Raji (cell line): Measurements from ENCODE around the gene MON1A.

Experiments
- POLR2A ChIP-seq: IDR thresholded peaks from 2 replicates; pipeline ENCODE4 v1.6.1; 2011; ENCODE audit warnings: low read depth, low read length, control low read depth; ENCODE audit not compliant: insufficient read depth

Gene MON1A

DNA sequence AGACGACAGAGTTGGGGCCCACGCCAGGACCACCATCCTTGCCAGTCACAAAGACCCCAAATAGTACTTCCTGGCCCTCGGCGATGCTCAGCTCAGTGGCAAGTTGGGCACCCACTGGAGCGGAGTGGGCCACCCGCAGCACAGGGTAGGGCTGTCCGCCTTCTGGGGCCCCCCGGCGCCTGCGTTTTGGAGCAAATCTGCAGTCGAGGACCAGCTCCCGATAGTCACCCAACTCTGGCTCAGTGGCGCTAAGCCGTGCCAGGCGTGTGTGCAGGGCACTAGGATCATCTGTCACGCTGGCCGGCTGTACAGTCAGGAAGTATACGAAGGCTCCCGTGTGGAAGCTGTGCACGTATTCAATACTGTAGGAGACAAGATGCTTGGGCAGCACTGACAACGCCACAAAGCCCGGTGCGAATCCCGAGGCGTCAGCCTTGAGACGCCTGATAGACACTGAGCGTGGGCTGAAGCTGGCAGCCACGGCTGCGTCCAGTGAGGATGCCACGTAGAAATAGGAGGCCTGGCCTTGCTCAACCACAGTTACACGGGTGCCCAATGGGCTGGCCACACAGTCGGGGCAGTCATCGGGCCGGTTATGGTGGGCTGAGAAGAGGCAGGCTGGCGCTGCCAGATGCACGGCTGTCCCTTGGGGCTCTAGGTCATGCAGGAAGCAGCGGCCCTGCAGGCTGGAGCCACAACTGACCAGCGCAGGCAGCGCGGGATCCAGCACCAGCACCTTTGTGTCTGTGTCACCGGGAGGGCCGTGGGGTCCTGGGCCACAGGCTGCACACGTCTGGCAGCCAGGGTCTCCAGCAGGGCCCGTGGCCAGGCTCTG, 26.9 kb downstream of the MON1A start:
- no peak for TF ChIP-seq POLR2A

DNA sequence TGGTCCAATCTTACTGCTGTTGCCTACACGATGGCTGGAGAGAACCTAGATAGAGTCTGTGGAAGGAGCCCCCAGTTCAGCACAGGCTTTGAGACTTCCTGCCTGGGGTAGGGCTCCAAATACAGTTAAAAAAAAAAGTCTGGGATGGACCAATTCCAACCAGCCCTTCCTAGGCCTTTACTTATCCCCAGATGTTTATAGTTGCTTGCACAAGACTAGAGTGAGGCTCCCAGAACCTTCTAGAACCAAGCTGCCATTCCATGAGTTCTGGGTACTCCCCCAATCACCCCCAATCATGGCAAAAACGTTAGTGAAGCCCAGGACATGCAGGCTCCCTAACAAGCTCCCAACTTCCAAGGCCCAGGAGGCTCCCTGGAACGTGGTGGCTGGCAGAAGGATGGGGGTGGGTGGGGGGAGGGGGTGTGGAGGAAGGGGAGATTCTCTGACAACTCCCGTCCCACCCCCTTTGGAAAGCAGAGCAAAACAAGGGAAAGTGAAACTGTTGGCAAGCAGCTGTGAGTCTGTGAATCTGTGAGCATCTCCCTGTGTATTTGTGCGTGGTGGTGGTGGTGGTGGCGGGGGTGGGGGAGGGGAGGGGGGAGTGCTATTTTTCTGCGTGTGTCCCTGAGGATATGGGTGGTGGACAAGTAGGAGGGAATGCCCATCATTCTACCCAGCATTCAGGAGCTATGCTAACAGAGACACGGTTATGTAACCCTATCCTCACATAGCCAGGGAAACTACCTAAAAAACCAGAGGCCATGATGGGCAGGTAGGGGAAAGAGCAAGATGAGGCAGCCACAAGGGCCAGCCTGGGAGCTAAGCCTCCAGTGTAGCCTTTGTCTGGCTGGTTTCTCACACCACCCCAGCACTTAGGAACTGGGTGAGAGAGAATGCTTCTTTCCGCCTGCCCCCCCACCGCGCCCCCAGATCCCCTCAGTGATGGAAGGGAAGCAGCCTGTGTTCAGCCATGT, 28.0 kb downstream of the MON1A start:
- TF ChIP-seq POLR2A, result no peak

DNA sequence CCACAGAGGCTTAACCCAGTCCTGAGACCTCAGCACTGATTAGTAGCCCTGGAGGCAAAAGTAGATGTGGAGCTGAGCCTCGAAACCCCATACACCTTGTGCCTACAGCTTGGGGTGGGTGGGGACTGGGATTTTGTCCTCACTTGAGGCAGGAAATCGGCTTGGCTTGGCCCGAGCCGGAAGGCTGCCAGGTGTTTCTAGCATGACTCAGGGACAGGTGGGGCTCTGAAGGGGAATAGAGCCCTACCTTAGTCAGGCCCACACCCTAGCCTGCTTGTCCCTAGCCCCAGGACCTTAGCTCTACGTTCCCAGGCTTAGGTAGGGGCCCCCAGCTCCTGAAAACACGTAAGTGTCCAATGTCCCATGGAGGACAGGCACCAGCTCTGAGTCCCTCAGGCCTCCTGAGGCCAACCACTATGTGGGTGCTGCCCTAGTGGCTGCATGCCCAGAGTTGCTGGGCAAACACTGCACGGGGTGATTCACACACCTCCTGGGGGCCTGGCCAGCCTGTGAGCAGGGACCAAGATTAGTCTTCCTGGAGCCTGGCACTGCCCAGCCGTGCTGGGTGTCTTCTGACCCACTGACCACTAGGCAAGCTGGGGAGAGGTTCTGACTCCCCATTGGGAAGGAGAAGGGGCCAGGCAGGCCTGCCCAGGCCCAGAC, 29.0 kb downstream of the MON1A start:
- TF ChIP-seq POLR2A, result no peak

DNA sequence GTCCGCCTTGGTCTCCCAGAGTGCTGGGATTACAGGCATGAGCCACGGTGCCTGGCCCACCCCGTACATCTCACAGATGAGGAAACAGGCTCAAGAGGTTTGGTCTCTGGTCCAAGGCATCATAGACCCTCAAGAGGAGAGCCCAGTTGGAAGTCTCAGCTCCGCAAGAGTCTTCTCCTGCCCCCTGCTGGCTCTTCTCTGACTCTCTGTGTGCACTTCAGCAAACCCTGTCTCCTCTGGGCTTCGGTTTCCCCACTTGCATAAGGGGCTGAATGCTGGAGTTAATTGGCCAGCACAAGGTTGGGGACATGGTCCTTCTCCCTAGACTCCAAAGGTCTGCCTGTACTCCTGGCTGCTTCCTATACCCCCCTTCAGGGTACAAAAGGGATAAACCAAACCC, 29.8 kb downstream of the MON1A start:
- TF ChIP-seq POLR2A, result no peak

DNA sequence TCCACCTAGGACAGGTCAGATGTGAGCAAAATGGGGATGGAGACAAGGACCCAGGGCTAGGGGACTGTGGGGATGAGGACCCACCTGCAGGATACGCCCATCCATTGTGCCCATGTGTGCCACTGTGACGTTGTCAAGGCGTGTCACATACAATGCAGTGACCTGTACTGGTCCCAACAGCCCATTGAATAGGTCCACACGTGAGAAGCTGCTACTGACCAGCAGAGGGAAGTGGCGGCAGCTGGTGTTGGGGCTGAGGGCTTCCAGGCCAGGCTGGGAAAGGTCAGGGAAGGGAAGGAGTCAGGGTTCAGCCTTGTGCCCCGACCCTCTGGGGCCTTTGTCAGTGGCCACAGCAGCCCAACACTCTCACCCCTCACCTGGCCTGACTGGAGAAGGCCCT, 30.6 kb downstream of the MON1A start:
- no peak for TF ChIP-seq POLR2A

DNA sequence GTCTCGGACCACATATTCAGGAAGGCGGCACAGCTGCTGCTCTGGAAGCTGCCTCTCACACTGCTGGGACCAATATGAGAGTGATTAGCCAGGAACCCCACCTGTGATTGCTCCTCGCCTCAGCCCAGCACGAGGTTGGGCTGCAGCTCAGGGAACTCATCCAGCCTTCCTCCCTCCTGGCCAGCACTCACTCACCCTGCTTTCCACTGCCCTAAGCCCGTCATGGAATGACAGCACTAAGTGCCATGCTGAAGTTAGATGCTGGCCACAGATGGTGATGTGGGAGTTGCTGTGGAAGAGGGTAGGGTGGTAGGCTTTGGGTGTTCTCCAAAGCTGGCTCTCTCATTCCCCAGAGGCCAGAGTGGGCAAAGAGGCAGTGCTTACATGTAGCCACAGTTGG, 33.3 kb downstream of the MON1A start:
- TF ChIP-seq POLR2A, result no peak

DNA sequence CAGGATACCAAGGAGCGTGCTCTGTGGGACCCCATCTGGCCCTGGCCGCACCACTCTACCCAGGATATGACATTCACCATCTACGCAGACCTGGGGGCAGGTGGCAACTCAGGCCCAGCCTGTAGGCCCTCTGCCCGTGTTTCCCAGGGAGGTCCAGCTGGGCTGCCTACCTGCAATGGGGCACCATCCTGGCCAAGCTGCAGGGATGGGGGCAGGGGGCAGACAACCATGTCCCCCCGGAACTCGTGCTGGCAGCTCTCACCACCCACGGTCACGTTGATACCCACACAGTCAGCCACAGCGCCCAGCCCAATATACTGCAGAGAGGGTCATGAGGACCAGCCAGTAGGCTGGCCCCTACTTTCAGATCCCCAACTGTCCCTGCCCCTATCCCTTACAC, 33.8 kb downstream of the MON1A start:
- TF ChIP-seq POLR2A, result no peak

DNA sequence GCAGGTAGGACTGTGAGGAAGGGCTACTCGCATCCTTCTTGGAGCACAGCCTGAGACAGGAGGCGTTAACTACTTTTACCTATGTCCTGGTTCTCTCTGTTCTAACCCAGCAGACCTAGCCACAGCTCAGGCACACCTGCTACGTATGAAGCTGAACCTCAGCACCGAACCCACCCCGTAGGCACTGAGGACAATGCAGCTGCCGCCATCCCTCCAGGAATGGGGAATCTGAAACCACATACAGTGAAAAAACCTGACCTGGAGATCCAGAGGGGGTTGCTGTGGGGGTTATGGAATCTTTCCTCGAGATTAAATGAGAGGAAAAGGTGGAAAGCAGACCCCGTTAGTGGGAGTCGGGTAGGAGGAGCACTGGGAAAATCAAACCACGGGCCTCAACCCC, 40.3 kb downstream of the MON1A start:
- no peak for TF ChIP-seq POLR2A

GRCh38 chr3:49886922-49887265, 42.7 kb downstream of the MON1A start:
- no peak for TF ChIP-seq POLR2A

DNA sequence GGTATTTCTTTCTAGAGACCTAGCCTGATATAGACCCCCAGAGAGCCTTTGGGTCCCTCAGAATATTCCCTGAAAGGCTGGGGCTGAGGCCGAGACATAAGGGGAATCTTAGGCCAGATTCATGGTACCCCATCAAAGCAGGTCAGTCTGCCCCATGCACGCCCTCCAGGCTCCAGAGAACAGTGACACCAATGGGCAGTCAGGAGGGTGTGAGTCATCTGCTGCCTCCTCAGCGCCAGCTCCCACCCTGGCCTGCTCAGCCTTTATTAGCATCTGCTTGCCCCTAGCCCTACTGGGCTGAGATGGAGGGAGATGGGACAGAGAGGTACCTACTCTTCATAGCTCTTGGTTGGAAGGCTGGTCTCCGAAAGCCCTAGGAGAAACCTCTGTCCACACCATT, 45.6 kb downstream of the MON1A start:
- TF ChIP-seq POLR2A, result no peak

DNA sequence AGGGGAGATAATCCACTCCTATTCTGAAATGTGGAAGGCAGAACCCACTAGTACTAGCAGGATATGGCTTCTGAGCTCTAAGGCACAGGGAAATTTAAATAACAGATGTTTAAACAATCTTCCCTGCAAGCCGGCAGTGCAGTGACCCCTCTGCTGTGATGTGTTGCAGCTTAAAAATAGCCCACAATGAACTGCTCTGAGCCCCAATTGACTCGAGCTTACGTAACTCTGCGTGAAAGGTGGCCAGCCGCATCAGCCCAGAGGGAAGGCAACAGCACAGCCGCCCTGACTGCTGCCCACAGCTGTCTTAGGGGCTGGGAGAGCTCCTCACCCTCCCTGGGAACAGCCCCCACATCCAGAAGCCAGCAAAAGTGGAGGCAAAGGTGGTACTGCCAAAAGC, 47.4 kb downstream of the MON1A start:
- no peak for TF ChIP-seq POLR2A

DNA sequence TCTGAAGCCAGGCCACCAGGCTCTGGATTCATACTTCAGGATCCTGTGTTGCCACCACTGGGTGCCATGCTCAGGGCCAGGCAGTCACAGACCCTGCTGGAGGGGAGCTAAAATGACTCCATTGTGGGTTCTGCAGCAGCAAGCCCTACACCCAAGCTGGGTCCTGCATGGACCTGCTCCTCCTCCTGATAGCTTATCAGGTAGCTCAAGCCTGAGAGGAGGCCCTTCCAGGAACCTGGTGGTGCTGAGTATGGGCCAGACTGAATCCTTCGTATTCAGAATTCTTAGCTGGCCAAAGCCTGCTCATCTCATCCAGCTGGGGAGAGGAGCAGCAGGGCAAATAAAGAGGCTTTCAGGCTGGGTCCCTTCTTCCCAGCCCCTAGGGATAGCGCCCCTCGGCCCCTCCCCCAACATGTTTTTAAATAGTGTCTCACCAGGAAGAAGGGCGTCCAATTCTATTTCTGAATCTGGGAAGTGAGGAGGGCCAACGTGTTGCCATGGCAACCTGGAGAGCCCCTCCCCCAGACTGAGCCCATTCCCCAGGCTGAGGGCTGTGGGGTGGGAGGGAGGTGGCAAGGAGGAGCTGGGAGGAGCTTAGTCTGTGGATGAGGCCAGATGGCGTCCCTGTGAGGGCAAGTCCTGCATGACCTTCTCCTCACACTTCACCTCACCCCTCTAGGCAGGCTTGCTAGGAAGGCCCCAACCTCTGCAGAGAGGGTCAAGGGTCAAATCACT, 48.9 kb downstream of the MON1A start:
- no peak for TF ChIP-seq POLR2A

- TF ChIP-seq POLR2A, result no peak
Measured at GRCh38 chr3:49879721-49880120, 49.9 kb downstream of the MON1A start.

- TF ChIP-seq POLR2A, result no peak
Measured at GRCh38 chr3:49878686-49879085, 50.9 kb downstream of the MON1A start.

- no peak for TF ChIP-seq POLR2A
Measured at GRCh38 chr3:49877716-49878115, 51.9 kb downstream of the MON1A start.
